ENCODE results near the gene IL20RB. TPM values are rescaled to one million over a fixed set of nuclear protein-coding genes. Genes with fewer than 3 reads are reported as not detected.

IL20RB gene
- total RNA-seq, 3 donors from 2014 or later (not counting 1 experiment from before 2014, with no cell fraction given) = 1.9 to 3.6 (median 2.8) TPM

DNA sequence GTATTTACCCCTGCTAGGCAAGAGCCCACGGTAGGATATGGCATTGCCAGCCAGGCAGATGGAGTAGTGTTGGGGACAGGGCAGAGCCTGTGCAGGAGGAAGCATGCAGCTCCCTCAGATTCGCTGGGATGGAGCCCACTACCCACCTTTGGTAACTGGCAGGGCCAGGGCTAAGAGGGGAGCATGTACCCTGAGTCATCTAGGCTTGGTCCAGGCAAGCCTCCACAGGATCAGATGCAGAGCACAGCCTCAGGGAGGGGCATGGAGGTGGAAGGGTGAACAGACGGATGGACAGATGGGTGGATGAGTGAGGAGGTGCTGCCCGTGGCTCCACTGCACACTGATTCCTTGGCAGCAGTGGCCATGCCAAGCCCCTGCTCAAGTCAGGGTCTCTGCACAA lies 33.0 kb downstream of the IL20RB start:
- intact Hi-C loops (cut with micrococcal nuclease) = no loop called here
- H3K27me3 Mint-ChIP-seq (ENCODE audit: low read depth in 2 of 2) = no peaks in the 10 kb centered on the region
- ATAC-seq (no peak), DNase-seq (no peak)
- no peak overlapping the region for H3K27ac Mint-ChIP-seq
- H3K27me3 ChIP-seq (ENCODE audit: control insufficient read depth, insufficient read depth, low read length) = no peaks in the 10 kb centered on the region
- no peak overlapping the region for H3K27ac ChIP-seq (ENCODE audit: low read length)
- H3K4me1 Mint-ChIP-seq = peaks cover 0 to 8% of the 10 kb centered on the region in 2 donors
- 93% methylated on average over 4 of the region's 4 CpGs for WGBS (ENCODE audit: insufficient coverage)
- no peak overlapping the region for H3K4me3 ChIP-seq (ENCODE audit: low read length)
- H3K36me3 Mint-ChIP-seq = no peaks in the 10 kb centered on the region
- H3K36me3 ChIP-seq (ENCODE audit: control insufficient read depth, insufficient read depth, low read length) = no peaks in the 10 kb centered on the region
- H3K4me1 ChIP-seq (ENCODE audit: control insufficient read depth, insufficient read depth, low read length) = no peaks in the 10 kb centered on the region
- H3K4me3 Mint-ChIP-seq = no peak overlapping the region
- no peaks in the 10 kb centered on the region for H3K9me3 Mint-ChIP-seq
- no peak for TF ChIP-seq CTCF (IDR thresholded peaks at IDR 0.05)
- no peaks in the 10 kb centered on the region for H3K9me3 ChIP-seq (ENCODE audit: control insufficient read depth, insufficient read depth, low read length)

- Mint-ChIP-seq H3K36me3 (no peaks in the 10 kb centered on the region), H3K4me3 (no peak overlapping the region), H3K4me1 (peaks cover 0 to 16% of the 10 kb centered on the region in 2 donors), H3K27me3 (ENCODE audit: low read depth in 2 of 2) (no peaks in the 10 kb centered on the region), H3K27ac (no peak overlapping the region), H3K9me3 (no peaks in the 10 kb centered on the region)
- WGBS (ENCODE audit: insufficient coverage) = 93% methylated on average over 2 of the region's 2 CpGs
- H3K4me3 ChIP-seq (ENCODE audit: low read length) = no peak overlapping the region
- intact Hi-C loops (cut with micrococcal nuclease) = no loop called here
- no peaks in the 10 kb centered on the region for H3K27me3 ChIP-seq (ENCODE audit: control insufficient read depth, insufficient read depth, low read length)
- H3K9me3 ChIP-seq (ENCODE audit: control insufficient read depth, insufficient read depth, low read length) = no peaks in the 10 kb centered on the region
- no peak for TF ChIP-seq CTCF (IDR thresholded peaks at IDR 0.05)
- no peaks in the 10 kb centered on the region for H3K36me3 ChIP-seq (ENCODE audit: control insufficient read depth, insufficient read depth, low read length)
- ATAC-seq (no peak), DNase-seq (no peak)
- H3K27ac ChIP-seq (ENCODE audit: low read length) = no peak overlapping the region
- no peaks in the 10 kb centered on the region for H3K4me1 ChIP-seq (ENCODE audit: control insufficient read depth, insufficient read depth, low read length)
Measured at GRCh38 chr3:136992115-136992514, 34.3 kb downstream of the IL20RB start.

DNA sequence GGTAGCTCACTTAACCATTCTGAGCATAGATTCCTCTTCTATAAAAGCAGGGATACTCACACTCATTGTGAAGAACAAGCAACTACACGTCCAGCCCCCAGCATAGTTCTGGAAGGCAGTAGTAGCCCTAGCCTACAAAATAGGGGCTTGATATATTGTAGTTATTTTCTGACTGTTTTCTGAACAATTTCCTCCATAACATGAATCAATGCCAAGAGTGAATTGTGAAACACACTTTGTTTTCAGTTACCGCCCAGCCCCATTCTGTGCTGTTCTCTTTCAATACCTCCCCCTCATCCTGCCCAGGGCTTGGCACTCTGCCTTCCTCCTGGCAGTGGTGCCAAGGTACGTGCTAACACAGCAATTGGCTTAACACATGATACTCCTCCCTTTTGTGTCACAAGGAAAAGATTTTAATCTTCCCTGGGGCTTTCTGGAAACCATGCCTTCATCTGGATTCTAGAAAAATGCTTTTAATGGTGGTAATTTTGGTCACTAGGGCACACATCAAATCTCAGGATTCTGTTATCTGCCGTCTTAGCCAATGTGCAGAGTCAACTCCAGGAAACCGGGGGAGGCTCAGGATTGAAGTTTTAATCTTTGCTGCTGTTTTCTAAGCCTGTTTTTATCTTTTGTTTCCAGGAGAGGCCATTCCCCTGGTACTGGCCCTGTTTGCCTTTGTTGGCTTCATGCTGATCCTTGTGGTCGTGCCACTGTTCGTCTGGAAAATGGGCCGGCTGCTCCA lies 37.2 kb downstream of the IL20RB start:
- Mint-ChIP-seq H3K36me3 (no peaks in the 10 kb centered on the region), H3K27ac (peak overlapping the region in 1 of 2 donors; percentile 49), H3K4me1 (peaks cover 0 to 16% of the 10 kb centered on the region in 2 donors), H3K9me3 (no peaks in the 10 kb centered on the region), H3K27me3 (ENCODE audit: low read depth in 2 of 2) (no peaks in the 10 kb centered on the region), H3K4me3 (no peak overlapping the region)
- Histone ChIP-seq H3K27ac (ENCODE audit: low read length) (no peak overlapping the region), H3K36me3 (ENCODE audit: control insufficient read depth, insufficient read depth, low read length) (no peaks in the 10 kb centered on the region), H3K4me1 (ENCODE audit: control insufficient read depth, insufficient read depth, low read length) (no peaks in the 10 kb centered on the region), H3K4me3 (ENCODE audit: low read length) (no peak overlapping the region), H3K9me3 (ENCODE audit: control insufficient read depth, insufficient read depth, low read length) (no peaks in the 10 kb centered on the region), H3K27me3 (ENCODE audit: control insufficient read depth, insufficient read depth, low read length) (no peaks in the 10 kb centered on the region)
- 76% methylated on average over 7 of the region's 8 CpGs for WGBS (ENCODE audit: insufficient coverage)
- DNase-seq (no peak), ATAC-seq (no peak)
- intact Hi-C loops (cut with micrococcal nuclease) = no loop called here
- no peak for TF ChIP-seq CTCF (IDR thresholded peaks at IDR 0.05)

DNA sequence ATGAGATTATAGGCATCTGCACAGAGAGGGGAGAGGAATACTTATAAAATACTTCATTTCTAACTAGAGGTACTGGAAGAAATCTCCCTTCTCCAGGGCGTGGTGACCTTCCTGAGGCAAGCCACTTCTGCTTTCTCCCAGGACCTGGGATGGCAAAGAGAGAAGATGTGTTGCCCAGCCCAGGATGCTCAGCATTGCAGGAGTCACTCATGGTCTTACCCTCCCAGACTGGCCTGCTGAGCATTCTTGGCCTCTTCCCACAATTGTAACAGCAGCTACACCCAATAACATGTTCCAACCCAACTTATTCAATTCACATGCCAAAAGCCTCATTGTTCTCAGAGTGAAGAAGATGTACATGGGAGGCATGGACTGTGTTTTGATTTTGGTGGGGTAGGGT lies 37.9 kb downstream of the IL20RB start:
- no peaks in the 10 kb centered on the region for H3K9me3 Mint-ChIP-seq
- 86% methylated on average over 1 of the region's 1 CpG for WGBS (ENCODE audit: insufficient coverage)
- DNase-seq (no peak), ATAC-seq (no peak)
- no peak overlapping the region for H3K4me3 ChIP-seq (ENCODE audit: low read length)
- peak overlapping the region in 1 of 2 donors; percentile 49 for H3K27ac Mint-ChIP-seq
- no peak for TF ChIP-seq CTCF (IDR thresholded peaks at IDR 0.05)
- H3K4me3 Mint-ChIP-seq = no peak overlapping the region
- intact Hi-C loops (cut with micrococcal nuclease) = no loop called here
- peaks cover 0 to 16% of the 10 kb centered on the region in 2 donors for H3K4me1 Mint-ChIP-seq
- no peaks in the 10 kb centered on the region for H3K27me3 ChIP-seq (ENCODE audit: control insufficient read depth, insufficient read depth, low read length)
- no peaks in the 10 kb centered on the region for H3K36me3 Mint-ChIP-seq
- no peaks in the 10 kb centered on the region for H3K36me3 ChIP-seq (ENCODE audit: control insufficient read depth, insufficient read depth, low read length)
- no peaks in the 10 kb centered on the region for H3K9me3 ChIP-seq (ENCODE audit: control insufficient read depth, insufficient read depth, low read length)
- no peaks in the 10 kb centered on the region for H3K4me1 ChIP-seq (ENCODE audit: control insufficient read depth, insufficient read depth, low read length)
- H3K27ac ChIP-seq (ENCODE audit: low read length) = no peak overlapping the region
- no peaks in the 10 kb centered on the region for H3K27me3 Mint-ChIP-seq (ENCODE audit: low read depth in 2 of 2)

Measured in natural killer cell (primary cell).